H9 (cell line): ENCODE data around the gene TMEM237. TPM values are rescaled to one million over a fixed set of nuclear protein-coding genes. Genes with fewer than 3 reads are reported as not detected.
A peak's percentile ranks its signal among the peaks of the same experiment; 100 is the strongest.

ENCODE experiments used
- DNase-seq: peaks from one replicate; pipeline ENCODE4 v3.0.0-alpha.2; 2017
- H2AFZ ChIP-seq: one replicate; pipeline ENCODE4 v1.6.1; 2013; ENCODE audit warnings: mild to moderate bottlenecking, low read length, control low read depth, moderate library complexity
- H2AK5ac ChIP-seq: 2 replicates; pipeline ENCODE4 v1.6.1; 2013; ENCODE audit warnings: low read length, control low read depth, mixed read lengths; ENCODE audit not compliant: insufficient read length
- H2BK120ac ChIP-seq: one replicate; pipeline ENCODE4 v1.6.1; 2013; ENCODE audit warnings: low read depth, mild to moderate bottlenecking, low read length, control low read depth, inconsistent platforms; ENCODE audit not compliant: poor library complexity, severe bottlenecking
- H2BK12ac ChIP-seq: 2 replicates; pipeline ENCODE4 v1.6.1; 2013; ENCODE audit warnings: low read length, control low read depth, mixed read lengths, low read depth; ENCODE audit not compliant: insufficient read length
- H2BK15ac ChIP-seq: 2 replicates; pipeline ENCODE4 v1.6.1; 2013; ENCODE audit warnings: low read depth, low read length, control low read depth
- H2BK20ac ChIP-seq: one replicate; pipeline ENCODE4 v1.6.1; 2013; ENCODE audit warnings: low read depth, mild to moderate bottlenecking, low read length, control low read depth, inconsistent platforms; ENCODE audit not compliant: poor library complexity, severe bottlenecking
- H2BK5ac ChIP-seq: 2 replicates; pipeline ENCODE4 v1.6.1; 2013; ENCODE audit warnings: low read length, control low read depth, mixed read lengths; ENCODE audit not compliant: insufficient read length
- H3K14ac ChIP-seq: 2 replicates; pipeline ENCODE4 v1.6.1; 2013; ENCODE audit warnings: low read length, control low read depth; ENCODE audit not compliant: insufficient read depth
- H3K18ac ChIP-seq: 2 replicates; pipeline ENCODE4 v1.6.1; 2013; ENCODE audit warnings: low read depth, mild to moderate bottlenecking, mixed read lengths, low read length, control low read depth; ENCODE audit not compliant: insufficient read length
- H3K23ac ChIP-seq: 2 replicates; pipeline ENCODE4 v1.6.1; 2013; ENCODE audit warnings: low read length, control low read depth, mixed read lengths, low read depth; ENCODE audit not compliant: insufficient read length
- H3K23me2 ChIP-seq: 2 replicates; pipeline ENCODE4 v1.6.1; 2013; ENCODE audit warnings: low read depth, mild to moderate bottlenecking, mixed read lengths, low read length, control low read depth; ENCODE audit not compliant: insufficient read length, poor library complexity, severe bottlenecking
- H3K27ac ChIP-seq: 2 replicates; pipeline ENCODE4 v1.5.1; 2013; ENCODE audit warnings: low read length, control low read depth, mixed read lengths, low read depth; ENCODE audit not compliant: insufficient read length
- H3K27me3 ChIP-seq: 2 replicates; pipeline ENCODE4 v1.6.1; 2013; ENCODE audit warnings: low read length, control low read depth, inconsistent platforms; ENCODE audit not compliant: insufficient read depth
- H3K4ac ChIP-seq: 2 replicates; pipeline ENCODE4 v1.6.1; 2013; ENCODE audit warnings: low read depth, mild to moderate bottlenecking, control low read depth, inconsistent platforms, low read length, moderate library complexity
- H3K4me1 ChIP-seq: 2 replicates; pipeline ENCODE4 v1.6.1; 2013; ENCODE audit warnings: low read length, control low read depth, inconsistent platforms; ENCODE audit not compliant: insufficient read depth
- H3K4me2 ChIP-seq: 2 replicates; pipeline ENCODE4 v1.6.1; 2013; ENCODE audit warnings: low read length, control low read depth, mixed read lengths; ENCODE audit not compliant: insufficient read length, insufficient read depth
- H3K56ac ChIP-seq: 2 replicates; pipeline ENCODE4 v1.6.1; 2013; ENCODE audit warnings: low read depth, mild to moderate bottlenecking, mixed read lengths, low read length, control low read depth; ENCODE audit not compliant: insufficient read length
- H3K79me1 ChIP-seq: 2 replicates; pipeline ENCODE4 v1.6.1; 2013; ENCODE audit warnings: low read depth, mild to moderate bottlenecking, moderate library complexity, low read length, control low read depth, inconsistent platforms; ENCODE audit not compliant: insufficient read depth, poor library complexity, severe bottlenecking
- H3K79me2 ChIP-seq: 2 replicates; pipeline ENCODE4 v1.6.1; 2013; ENCODE audit warnings: low read length, control low read depth, inconsistent platforms; ENCODE audit not compliant: insufficient read depth
- H3K9ac ChIP-seq: 2 replicates; pipeline ENCODE4 v1.6.1; 2013; ENCODE audit warnings: low read length, control low read depth, mixed read lengths; ENCODE audit not compliant: insufficient read length; ENCODE audit errors: extremely low read depth
- H3K9me3 ChIP-seq: one replicate; pipeline ENCODE4 v1.6.1; 2013; ENCODE audit warnings: low read depth, low read length, inconsistent platforms; ENCODE audit not compliant: control insufficient read depth
- H3T11ph ChIP-seq: one replicate; pipeline ENCODE4 v1.6.1; 2013; ENCODE audit warnings: mild to moderate bottlenecking, low read length, control low read depth, inconsistent platforms
- H4K20me1 ChIP-seq: one replicate; pipeline ENCODE4 v1.6.1; 2013; ENCODE audit not compliant: control insufficient read depth, insufficient read length, insufficient read depth
- H4K5ac ChIP-seq: 2 replicates; pipeline ENCODE4 v1.6.1; 2013; ENCODE audit warnings: low read depth, mild to moderate bottlenecking, mixed read lengths, low read length, control low read depth; ENCODE audit not compliant: insufficient read length
- H4K8ac ChIP-seq: replicated peaks from 2 replicates; pipeline ENCODE4 v1.6.1; 2013; ENCODE audit warnings: low read length, control low read depth, mixed read lengths, low read depth; ENCODE audit not compliant: insufficient read length
- H4K91ac ChIP-seq: 2 replicates; pipeline ENCODE4 v1.6.1; 2013; ENCODE audit warnings: low read depth, mild to moderate bottlenecking, moderate library complexity, mixed read lengths, low read length, control low read depth; ENCODE audit not compliant: insufficient read length
- H3K27ac Mint-ChIP-seq, 3 experiments: 2 replicates in 2 of 3; 3 replicates in 1 of 3; pipeline ENCODE4 v1.8.0; 2020 to 2021; ENCODE audit warnings: mixed read lengths in 3 of 3, mild to moderate bottlenecking in 1 of 3, moderate library complexity in 1 of 3
- H3K27me3 Mint-ChIP-seq: 2 replicates; pipeline ENCODE4 v1.8.0; 2021; ENCODE audit warnings: low read depth, mild to moderate bottlenecking, moderate library complexity, mixed read lengths
- H3K36me3 Mint-ChIP-seq, 3 experiments: 2 replicates in 2 of 3; 3 replicates in 1 of 3; pipeline ENCODE4 v1.8.0; 2020 to 2021; ENCODE audit warnings: low read depth in 3 of 3, mixed read lengths in 3 of 3; ENCODE audit not compliant: insufficient read depth in 1 of 3
- H3K4me1 Mint-ChIP-seq, 2 experiments: 2 replicates each; pipeline ENCODE4 v1.8.0; 2020; ENCODE audit warnings: mixed read lengths in 2 of 2
- H3K4me3 Mint-ChIP-seq, 2 experiments: 2 replicates in 1 of 2; 3 replicates in 1 of 2; pipeline ENCODE4 v1.8.0; 2020 to 2021; ENCODE audit warnings: mild to moderate bottlenecking in 2 of 2, mixed read lengths in 2 of 2, moderate library complexity in 1 of 2
- H3K9me3 Mint-ChIP-seq, 2 experiments: 2 replicates in 1 of 2; 3 replicates in 1 of 2; pipeline ENCODE4 v1.8.0; 2020; ENCODE audit warnings: mild to moderate bottlenecking in 2 of 2, mixed read lengths in 2 of 2, moderate library complexity in 1 of 2
- CTCF ChIP-seq: fragments of 200-600 bp; sonication (generic); conservative IDR thresholded peaks from 3 replicates; pipeline ENCODE4 v1.8.0; 2021; ENCODE audit warnings: antibody characterized with exemption, mild to moderate bottlenecking
- WGBS: extraction: QIAGEN DNeasy Blood & Tissue Kit; methylation state at CpG from one replicate; pipeline ENCODE4 v1.1.7; 2013; ENCODE audit warnings: missing lambda C conversion rate, low lambda C conversion rate, mixed read lengths; ENCODE audit not compliant: insufficient read length; ENCODE audit errors: extremely low coverage; 5-methylcytosine and 5-hydroxymethylcytosine counted together
- total RNA-seq: library from RNA; stranded (reverse); gene quantifications from 2 replicates; pipeline ENCODE4 v1.2.1, GENCODE V29; 2021

Gene TMEM237
- total RNA-seq, 1 experiment from 2014 or later, result 37.7 TPM

DNA sequence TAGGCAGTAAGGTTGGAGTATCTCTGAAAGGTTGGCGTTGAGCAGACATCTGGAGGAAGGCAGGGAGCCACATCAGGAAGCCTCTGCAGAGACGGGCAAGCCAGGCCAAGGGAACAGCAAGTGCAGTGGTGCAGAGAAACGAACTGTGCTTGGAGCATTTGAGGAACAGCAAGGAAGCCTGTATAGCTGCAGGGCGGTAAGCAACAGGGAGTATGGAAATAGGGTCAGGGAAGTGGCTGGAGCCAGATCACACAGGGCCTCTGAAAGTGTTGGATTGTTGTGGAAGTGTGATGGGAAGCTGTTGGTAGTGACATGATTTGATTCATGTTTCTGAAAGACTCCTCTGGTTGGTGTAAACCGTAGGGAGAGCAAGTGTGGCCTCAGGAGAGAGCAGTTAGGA lies 13.4 kb upstream of the TMEM237 start:
- H3K23ac ChIP-seq, result no peak overlapping the region
- H4K20me1 ChIP-seq, result no peaks in the 10 kb centered on the region
- H2AFZ ChIP-seq, result no peak overlapping the region
- WGBS, result no CpG with 5 or more reads among the region's 5 CpGs
- no peaks in the 10 kb centered on the region for H3K79me1 ChIP-seq
- no peak overlapping the region for H2BK12ac ChIP-seq
- no peaks in the 10 kb centered on the region for H3K79me2 ChIP-seq
- 0 out of 2 replicates have a peak overlapping the region, but pooled peaks have one; percentile 1 for H3K14ac ChIP-seq
- no peak for DNase-seq
- no peak overlapping the region for H4K8ac ChIP-seq
- H3K56ac ChIP-seq, result no peak overlapping the region
- no peaks in the 10 kb centered on the region for H3K9me3 ChIP-seq
- H3K9ac ChIP-seq, result no peak overlapping the region
- TF ChIP-seq CTCF, result no peak
- Mint-ChIP-seq H3K4me3 (no peak overlapping the region), H3K9me3 (no peaks in the 10 kb centered on the region), H3K27me3 (peaks cover 4% of the 10 kb centered on the region; the same call in 1 of the 2 replicates), H3K4me1 (peaks cover 0 to 2% of the 10 kb centered on the region in 2 experiments; a peak in 1 of 4 replicates), H3K27ac (peak overlapping the region in 1 of 3 experiments; percentile 3; a peak in 1 of 7 replicates), H3K36me3 (no peaks in the 10 kb centered on the region)
- no peak overlapping the region for H3T11ph ChIP-seq
- no peak overlapping the region for H2BK15ac ChIP-seq
- no peak overlapping the region for H2BK120ac ChIP-seq
- no peak overlapping the region for H2BK5ac ChIP-seq
- no peak overlapping the region for H3K4me2 ChIP-seq
- H4K5ac ChIP-seq, result no peak overlapping the region
- no peak overlapping the region for H3K4ac ChIP-seq
- no peak overlapping the region for H2AK5ac ChIP-seq
- no peaks in the 10 kb centered on the region for H3K4me1 ChIP-seq
- H4K91ac ChIP-seq, result no peak overlapping the region
- H3K27me3 ChIP-seq, result no peaks in the 10 kb centered on the region
- H3K23me2 ChIP-seq, result no peaks in the 10 kb centered on the region
- no peak overlapping the region for H3K27ac ChIP-seq
- H2BK20ac ChIP-seq, result no peak overlapping the region
- no peak overlapping the region for H3K18ac ChIP-seq
